GM21576 (cell line): ENCODE measurements around the gene NOM1.
"Not testable (repeated sequence)": the region's sequence is repeated elsewhere in the genome, so short reads cannot be mapped to it uniquely, and the experiment has no call there.

Experiments
- ATAC-seq: cut with Tn5 transposase; IDR thresholded peaks from one replicate; pipeline ENCODE4 v1.9.1; 2021; ENCODE audit warnings: mild to moderate bottlenecking, moderate library complexity; ENCODE audit not compliant: unreplicated experiment

Gene NOM1

GRCh38 chr7:156949541-156950380 lies at the start of gene NOM1:
NOM1 (plus strand) TSS chr7:156949712; CDS start chr7:156949738, 26 bp downstream.
- peak; percentile 87 for ATAC-seq

DNA sequence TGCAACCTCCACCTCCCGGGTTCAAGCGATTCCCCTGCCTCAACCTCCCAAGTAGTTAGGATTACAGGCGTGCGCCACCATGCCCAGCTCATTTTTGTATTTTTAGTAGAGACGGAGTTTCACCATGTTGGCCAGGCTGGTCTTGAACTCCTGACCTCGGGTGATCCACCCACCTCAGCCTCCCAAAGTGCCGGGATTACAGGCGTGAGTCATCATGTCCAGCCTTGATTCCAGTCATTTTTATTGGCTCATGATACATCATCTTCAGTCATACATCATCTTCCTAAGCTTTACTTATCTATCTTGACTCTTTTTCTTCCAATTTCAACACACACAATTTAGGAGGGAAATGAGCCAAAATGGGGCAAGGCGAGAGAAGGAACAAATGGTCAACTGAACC lies 49.4 kb upstream of the NOM1 start:
- not testable (repeated sequence) for ATAC-seq

GRCh38 chr7:156903232-156903909 lies 46.1 kb upstream of the NOM1 start:
- ATAC-seq, result no peak

GRCh38 chr7:156906200-156906649 lies 43.3 kb upstream of the NOM1 start:
- ATAC-seq, result no peak

DNA sequence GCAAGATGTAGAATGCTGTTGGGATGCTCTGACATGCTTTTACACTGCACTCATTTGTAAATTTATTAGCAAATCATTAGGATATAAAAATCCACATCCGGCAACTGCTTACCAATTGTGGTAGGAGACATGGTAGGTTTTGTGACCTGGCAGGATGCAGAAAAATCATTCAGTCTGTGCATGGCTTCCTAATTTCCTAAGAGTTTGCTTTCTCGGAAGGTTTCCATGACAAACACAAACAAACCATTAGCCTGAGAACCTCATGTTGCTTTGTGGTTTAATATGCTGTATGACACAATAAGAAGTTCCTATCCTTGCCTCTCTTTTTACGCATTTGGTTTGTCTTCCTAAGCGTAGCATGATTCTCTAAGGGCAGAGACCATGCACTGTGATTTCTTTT lies 41.9 kb upstream of the NOM1 start:
- no peak for ATAC-seq

- ATAC-seq, result not testable (repeated sequence)
Measured at GRCh38 chr7:156909574-156910252, 39.8 kb upstream of the NOM1 start.

DNA sequence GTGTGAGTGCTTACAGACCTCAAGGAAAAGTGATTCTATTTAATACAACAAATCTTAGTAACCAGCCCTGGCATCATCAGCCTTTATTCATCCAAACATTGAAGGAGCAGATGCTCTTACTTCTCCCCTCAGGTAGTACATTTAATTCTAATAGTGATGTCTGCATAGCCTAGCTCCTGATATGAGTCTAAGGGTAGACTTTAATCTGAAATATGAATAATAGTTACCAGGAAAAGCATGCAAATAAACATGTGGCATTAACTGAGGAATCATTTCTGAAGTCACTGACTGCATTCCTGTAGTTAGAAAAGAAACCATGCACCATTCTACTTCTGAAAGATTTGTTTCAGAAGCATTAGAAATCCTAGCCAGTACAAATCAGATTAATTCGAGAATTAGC lies 30.9 kb upstream of the NOM1 start:
- ATAC-seq, result no peak

DNA sequence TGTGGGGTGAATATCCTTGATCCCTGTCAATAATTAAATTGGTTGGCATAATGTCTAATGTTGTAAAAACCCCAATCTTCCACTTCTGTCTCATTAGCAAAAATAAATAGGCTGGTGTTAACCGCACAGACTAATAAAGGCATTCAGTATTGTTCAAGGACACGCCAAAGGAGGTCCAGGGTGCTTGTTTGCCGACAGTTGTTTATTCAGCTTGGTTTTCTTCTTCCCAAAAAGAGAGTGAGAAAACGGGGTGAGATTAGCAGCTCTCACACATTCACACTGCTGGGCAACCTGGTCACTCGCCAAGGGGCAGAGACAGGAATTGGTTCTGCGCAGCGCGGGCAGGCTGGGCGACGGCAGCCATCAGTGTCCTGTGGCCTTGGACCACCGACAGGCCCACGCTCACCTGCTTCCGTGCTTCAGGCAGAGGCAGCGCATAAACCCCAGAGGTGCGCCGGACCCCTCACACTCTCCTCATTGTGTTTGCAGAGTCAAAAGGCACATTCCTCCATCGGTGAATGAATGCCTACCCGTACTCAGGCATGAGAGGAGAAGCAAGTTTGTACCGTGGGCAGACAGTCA lies 30.3 kb upstream of the NOM1 start:
- no peak for ATAC-seq

DNA sequence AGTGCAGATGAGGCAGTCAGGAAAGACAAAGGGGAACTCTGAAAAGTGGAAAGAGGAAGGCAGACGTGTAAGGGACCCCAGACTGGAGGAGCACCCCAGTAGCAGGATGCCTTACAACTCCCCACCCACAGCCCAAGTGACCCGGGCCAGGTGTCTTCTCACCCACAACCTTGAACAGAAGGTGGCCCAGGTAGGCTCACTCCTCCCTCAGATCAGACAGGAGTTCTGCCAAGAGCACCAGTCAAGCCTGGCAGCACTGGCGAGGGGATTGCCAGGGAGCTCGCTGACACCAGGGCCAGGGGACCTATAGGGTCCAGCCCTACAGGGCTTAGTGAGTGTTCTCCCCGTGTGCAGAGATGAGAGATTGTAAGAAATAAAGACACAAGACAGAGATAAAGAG lies 29.4 kb upstream of the NOM1 start:
- ATAC-seq, result no peak

DNA sequence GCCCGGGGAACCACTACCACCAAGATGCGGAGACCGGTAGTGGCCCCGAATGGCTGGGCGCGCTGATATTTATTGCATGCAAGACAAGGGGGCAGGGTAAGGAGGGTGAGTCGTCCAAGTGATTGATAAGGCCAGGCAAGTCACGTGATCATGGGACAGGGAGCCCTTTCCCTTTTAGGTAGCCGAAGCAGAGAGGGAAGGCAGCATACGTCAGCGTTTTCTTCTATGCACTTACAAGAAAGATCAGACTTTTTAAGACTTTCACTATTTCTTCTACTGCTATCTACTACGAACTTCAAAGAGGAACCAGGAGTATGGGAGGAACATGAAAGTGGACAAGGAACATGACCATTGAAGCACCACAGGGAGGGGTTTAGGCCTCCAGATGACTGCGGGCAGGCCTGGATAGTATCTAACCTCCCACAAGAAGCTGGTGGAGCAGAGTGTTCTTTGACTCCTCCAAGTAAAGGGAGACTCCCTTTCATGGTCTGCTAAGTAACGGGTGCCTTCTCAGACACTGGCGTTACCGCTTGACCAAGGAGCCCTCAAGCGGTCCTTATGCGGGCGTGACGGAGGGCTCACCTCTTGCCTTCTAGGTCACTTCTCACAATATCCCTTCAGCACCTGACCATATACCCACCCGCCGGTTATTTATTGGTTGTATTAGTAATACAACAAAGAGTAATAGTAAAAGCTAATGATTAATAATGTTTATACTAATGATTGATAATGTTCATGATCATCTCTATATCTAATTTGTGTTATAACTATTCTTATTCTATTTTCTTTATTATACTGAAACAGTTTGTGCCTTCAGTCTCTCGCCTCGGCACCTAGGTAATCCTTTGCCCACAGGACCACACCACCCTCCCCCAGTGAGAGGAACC lies 28.8 kb upstream of the NOM1 start:
- ATAC-seq, result not testable (repeated sequence)

GRCh38 chr7:156922304-156922703 lies 27.2 kb upstream of the NOM1 start:
- not testable (repeated sequence) for ATAC-seq

DNA sequence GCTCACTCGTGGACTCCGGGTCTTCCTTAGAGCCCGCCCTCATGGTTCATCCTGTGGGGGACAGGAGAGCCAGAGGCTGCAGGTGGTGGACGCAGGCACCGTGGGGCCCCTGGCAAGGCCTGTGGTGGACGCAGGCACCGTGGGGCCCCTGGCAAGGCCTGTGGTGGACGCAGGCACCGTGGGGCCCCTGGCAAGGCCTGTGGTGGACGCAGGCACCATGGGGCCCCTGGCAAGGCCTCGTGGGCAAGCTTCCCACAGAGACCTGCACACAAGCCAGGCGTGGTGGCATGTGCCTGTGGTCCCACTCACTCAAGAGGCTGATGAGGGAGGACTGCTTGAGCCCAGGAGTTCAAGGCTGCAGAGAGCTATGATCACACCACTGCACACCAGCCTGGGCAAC lies 23.7 kb upstream of the NOM1 start:
- ATAC-seq, result not testable (repeated sequence)

GRCh38 chr7:156927571-156928405 lies 21.7 kb upstream of the NOM1 start:
- no peak for ATAC-seq

DNA sequence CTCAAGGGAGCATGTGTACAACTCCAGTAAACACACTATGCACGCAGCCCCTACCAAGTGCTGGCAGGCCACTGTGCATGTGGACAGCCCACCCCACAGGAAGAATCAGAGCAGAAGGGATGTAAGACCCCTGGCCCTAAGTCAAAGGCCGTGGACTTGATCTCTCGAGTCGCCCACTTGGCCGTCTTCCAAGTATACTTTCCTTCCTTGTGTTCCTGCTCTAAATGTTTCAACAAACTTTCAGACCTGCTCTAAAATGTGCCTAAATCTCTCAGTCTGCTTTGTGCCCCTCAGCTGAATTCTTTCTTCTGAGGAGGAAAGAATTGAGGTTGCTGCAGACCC lies 21.1 kb upstream of the NOM1 start:
- no peak for ATAC-seq

DNA sequence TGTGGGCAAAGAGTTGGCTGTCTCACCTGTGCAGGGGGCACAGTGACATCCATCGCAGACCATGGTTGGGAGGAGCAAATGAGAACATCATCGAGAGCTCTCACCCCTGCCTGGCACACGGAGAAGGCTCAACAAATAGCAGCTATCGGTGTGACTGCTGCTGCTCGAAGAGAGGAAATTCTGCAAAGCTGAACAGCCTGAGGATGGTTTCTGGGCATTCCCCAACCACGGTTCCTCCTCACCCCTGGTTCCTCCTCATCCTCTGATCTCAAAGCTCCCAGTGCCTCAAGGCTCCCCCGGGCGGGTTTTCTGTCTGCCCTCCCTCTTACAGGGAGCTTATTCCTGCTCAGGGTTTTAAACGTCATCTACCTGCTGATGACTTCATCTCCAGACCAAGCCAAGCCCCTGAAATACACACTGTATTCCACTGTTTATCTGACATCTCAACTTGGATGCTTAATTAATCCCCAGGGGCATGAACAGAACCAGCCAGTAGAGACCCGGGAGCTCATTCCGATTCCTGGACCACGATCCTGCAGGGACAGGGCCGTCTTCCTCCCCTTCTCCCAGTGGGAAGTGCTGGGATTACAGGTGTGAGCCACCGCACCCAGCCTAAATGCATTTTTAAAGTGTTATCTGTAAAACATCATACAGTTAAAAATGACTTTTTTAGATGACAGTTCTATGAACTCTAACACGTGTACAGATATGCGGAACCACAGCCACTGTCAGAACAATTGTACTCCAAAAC lies 19.5 kb upstream of the NOM1 start:
- no peak for ATAC-seq

DNA sequence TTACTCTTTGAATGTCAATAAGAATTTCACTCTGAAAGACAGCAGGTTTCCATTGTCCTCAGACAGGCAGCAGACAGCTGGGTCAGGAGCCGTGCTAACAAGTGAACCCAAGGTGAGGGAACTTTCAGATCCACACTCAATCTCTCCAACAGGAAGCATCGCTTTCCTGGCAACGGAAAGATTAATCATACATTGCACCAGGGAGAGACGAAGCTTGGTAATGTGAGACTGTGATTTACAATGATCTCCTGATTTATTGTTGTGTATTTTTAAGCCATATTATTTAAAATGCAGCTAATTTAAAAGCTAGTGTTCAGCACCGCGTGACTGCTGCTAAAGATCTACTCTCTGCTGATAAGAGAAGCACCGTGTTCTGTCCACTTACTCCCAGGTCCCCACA lies 17.5 kb upstream of the NOM1 start:
- no peak for ATAC-seq

GRCh38 chr7:156935250-156935649 lies 14.3 kb upstream of the NOM1 start:
- ATAC-seq, result no peak

DNA sequence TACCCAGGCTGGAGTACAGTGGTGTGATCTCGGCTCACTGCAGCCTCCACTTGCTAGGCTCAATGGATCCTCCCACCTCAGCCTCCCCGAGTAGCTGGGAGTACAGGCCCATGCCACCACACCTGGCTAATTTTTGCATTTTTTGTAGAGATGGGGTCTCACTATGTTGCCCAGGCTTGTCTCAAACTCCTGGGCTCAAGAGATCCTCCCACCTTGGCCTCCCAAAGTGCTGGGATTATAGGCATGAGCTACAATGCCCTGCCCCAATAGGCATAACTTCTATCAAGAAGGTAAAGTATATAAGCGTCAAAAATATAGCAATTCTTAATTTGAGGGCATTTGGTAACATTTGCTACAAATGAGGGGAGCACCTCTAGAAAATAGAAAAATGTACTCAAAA lies 12.7 kb upstream of the NOM1 start:
- not testable (repeated sequence) for ATAC-seq
